ENCODE data around the gene CLDN7. TPM values are rescaled to one million over a fixed set of nuclear protein-coding genes. Genes with fewer than 3 reads are reported as not detected.

Gene CLDN7
- total RNA-seq, 2 experiments from 2014 or later: 1.1 to 1.2 TPM

DNA sequence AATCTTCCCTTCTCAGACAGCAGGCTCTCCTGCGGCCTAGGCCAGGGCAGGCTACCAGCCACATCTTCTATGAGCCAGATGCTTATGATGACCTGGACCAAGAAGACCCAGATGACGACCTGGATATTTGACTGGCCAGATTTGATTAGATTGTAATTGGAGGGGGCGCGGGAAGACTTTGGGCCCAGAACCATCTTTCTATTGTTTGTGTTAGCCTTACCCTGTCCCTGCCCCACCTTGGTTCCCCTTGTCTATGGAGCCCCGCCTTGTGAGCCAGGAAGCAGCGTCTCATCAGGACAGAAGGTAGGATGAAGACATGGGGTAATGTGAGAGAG, 2.8 kb downstream of the CLDN7 start:
- peaks cover 0 to 7% of the 10 kb centered on the region in 2 experiments for H3K9me3 ChIP-seq (ENCODE audit: control insufficient read depth in 1 of 2, insufficient read depth in 1 of 2, low read length in 2 of 2)
- H3K27me3 ChIP-seq (ENCODE audit: control insufficient read depth in 1 of 2, insufficient read depth in 2 of 2, low read length in 2 of 2): peaks cover 12 to 13% of the 10 kb centered on the region in 2 experiments
- Mint-ChIP-seq H3K27ac (peak overlapping the region; percentile 15), H3K36me3 (ENCODE audit: low read depth) (peaks cover 40% of the 10 kb centered on the region), H3K9me3 (no peaks in the 10 kb centered on the region), H3K4me1 (ENCODE audit: low read depth) (peaks cover 28% of the 10 kb centered on the region), H3K4me3 (no peak overlapping the region), H3K27me3 (peaks cover 10% of the 10 kb centered on the region)
- ATAC-seq (ENCODE audit: poor library complexity) (no peak), DNase-seq (no peak)
- H3K4me3 ChIP-seq (ENCODE audit: low read length): no peak overlapping the region
- H3K4me1 ChIP-seq (ENCODE audit: insufficient read depth, low read length): peaks cover 35% of the 10 kb centered on the region
- no peak for TF ChIP-seq CTCF (IDR thresholded peaks at IDR 0.05)
- CTCF ChIA-PET: no interaction called here
- POLR2A ChIA-PET: no interaction called here
- intact Hi-C loops (cut with DNase I, micrococcal nuclease): no loop called here
- peaks cover 36% of the 10 kb centered on the region for H3K36me3 ChIP-seq (ENCODE audit: insufficient read depth, low read length)
- no peak overlapping the region for H3K27ac ChIP-seq (ENCODE audit: low read depth in 1 of 2, low read length in 2 of 2)

- Histone ChIP-seq H3K27me3 (ENCODE audit: control insufficient read depth in 1 of 2, insufficient read depth in 2 of 2, low read length in 2 of 2) (peaks cover 12 to 13% of the 10 kb centered on the region in 2 experiments), H3K4me1 (ENCODE audit: insufficient read depth, low read length) (peaks cover 35% of the 10 kb centered on the region), H3K36me3 (ENCODE audit: insufficient read depth, low read length) (peaks cover 37% of the 10 kb centered on the region), H3K4me3 (ENCODE audit: low read length) (no peak overlapping the region), H3K9me3 (ENCODE audit: control insufficient read depth in 1 of 2, insufficient read depth in 1 of 2, low read length in 2 of 2) (peaks cover 0 to 7% of the 10 kb centered on the region in 2 experiments), H3K27ac (ENCODE audit: low read depth in 1 of 2, low read length in 2 of 2) (no peak overlapping the region)
- Mint-ChIP-seq H3K27ac (peak overlapping the region; percentile 15), H3K27me3 (peaks cover 10% of the 10 kb centered on the region), H3K4me3 (no peak overlapping the region), H3K9me3 (no peaks in the 10 kb centered on the region), H3K4me1 (ENCODE audit: low read depth) (peaks cover 25% of the 10 kb centered on the region), H3K36me3 (ENCODE audit: low read depth) (peaks cover 45% of the 10 kb centered on the region)
- intact Hi-C loops (cut with DNase I, micrococcal nuclease): no loop called here
- DNase-seq: peak in 1 of 14 experiments; percentile 24
- ChIA-PET CTCF (no interaction called here), POLR2A (no interaction called here)
- ATAC-seq (ENCODE audit: poor library complexity): no peak
- no peak for TF ChIP-seq CTCF (IDR thresholded peaks at IDR 0.05)
Observed at GRCh38 chr17:7258731-7259554, 3.3 kb downstream of the CLDN7 start.

DNA sequence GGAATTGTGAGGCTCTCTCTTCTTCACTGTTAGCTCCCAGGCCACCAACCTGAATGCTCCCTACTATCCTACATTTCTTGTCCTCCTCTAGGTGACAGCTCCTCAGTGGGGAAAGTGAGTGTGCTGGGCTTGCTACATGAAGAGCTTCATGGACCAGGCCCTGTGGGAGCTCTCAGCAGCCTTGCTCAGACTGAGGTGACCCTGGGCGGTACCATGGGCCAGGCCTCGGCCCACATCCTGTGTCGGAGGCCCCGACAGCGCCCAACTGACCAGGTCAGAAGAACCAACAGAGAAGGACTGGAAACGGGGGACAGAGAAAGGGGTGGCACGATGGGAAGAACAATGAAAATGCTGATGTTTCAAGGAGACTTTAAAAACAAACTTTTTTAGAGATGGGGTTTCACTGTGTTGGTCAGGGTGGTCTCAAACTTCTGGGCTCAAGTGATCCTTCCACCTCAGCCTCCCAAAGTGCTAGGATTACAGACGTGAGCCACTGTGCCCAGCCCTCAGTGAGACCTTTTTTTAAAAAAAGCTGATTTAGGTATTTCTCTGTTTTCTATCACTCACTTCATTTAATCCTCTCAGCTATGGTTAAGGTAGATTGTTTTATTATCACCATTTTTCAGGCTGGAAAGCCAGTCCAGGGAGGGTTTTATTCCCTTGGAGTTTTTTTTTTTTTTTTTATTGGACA, 5.4 kb downstream of the CLDN7 start:
- POLR2A ChIA-PET: interaction anchor here (0.6 to 1.4 kb wide), 4 partner anchors 10 to 241 kb away, joined by 3 to 6 read pairs (median 4); partner anchors contain the start of genes GABARAP and PHF23
- peaks cover 25% of the 10 kb centered on the region for H3K4me1 ChIP-seq (ENCODE audit: insufficient read depth, low read length)
- DNase-seq (no peak), ATAC-seq (ENCODE audit: poor library complexity) (no peak)
- peaks cover 24% of the 10 kb centered on the region for H3K4me1 Mint-ChIP-seq (ENCODE audit: low read depth)
- no peak overlapping the region for H3K4me3 Mint-ChIP-seq
- intact Hi-C loops (cut with DNase I, micrococcal nuclease): no loop called here
- TF ChIP-seq CTCF (IDR thresholded peaks at IDR 0.05): no peak
- H3K36me3 ChIP-seq (ENCODE audit: insufficient read depth, low read length): peaks cover 37% of the 10 kb centered on the region
- peak overlapping the region; percentile 27 for H3K27ac Mint-ChIP-seq
- H3K27me3 ChIP-seq (ENCODE audit: control insufficient read depth in 1 of 2, insufficient read depth in 2 of 2, low read length in 2 of 2): peaks cover 0 to 2% of the 10 kb centered on the region in 2 experiments
- no peaks in the 10 kb centered on the region for H3K27me3 Mint-ChIP-seq
- no peaks in the 10 kb centered on the region for H3K9me3 Mint-ChIP-seq
- H3K36me3 Mint-ChIP-seq (ENCODE audit: low read depth): peaks cover 66% of the 10 kb centered on the region
- no peak overlapping the region for H3K4me3 ChIP-seq (ENCODE audit: low read length)
- CTCF ChIA-PET: interaction anchor here (0.7 to 1.0 kb wide), 2 partner anchors 39 to 503 kb away, joined by 3 read pairs; no protein-coding TSS in a partner anchor
- no peaks in the 10 kb centered on the region for H3K9me3 ChIP-seq (ENCODE audit: control insufficient read depth in 1 of 2, insufficient read depth in 1 of 2, low read length in 2 of 2)
- no peak overlapping the region for H3K27ac ChIP-seq (ENCODE audit: low read depth in 1 of 2, low read length in 2 of 2)
